ENCODE measurements around the gene GPR35. TPM values are rescaled to one million over a fixed set of nuclear protein-coding genes. Genes with fewer than 3 reads are reported as not detected.

GPR35 gene
- total RNA-seq, 4 donors from 2014 or later, result 1.8 to 4.0 (median 2.2) TPM

- 92% methylated on average over 6 of the region's 10 CpGs for WGBS
- Histone ChIP-seq H3K36me3 (peaks cover 0 to 4% (median 0%) of the 10 kb centered on the region in 4 donors), H3K27ac (replicated peaks in 1 of 4) (no peak overlapping the region), H3K9me3 (no peaks in the 10 kb centered on the region), H3K27me3 (peaks cover 0 to 11% (median 0%) of the 10 kb centered on the region in 4 donors), H3K4me1 (peaks cover 0 to 9% (median 2%) of the 10 kb centered on the region in 4 donors), H3K4me3 (no peak overlapping the region)
- no peak for DNase-seq (ENCODE audit: extremely low spot score)
- intact Hi-C loops (cut with DNase I), result no loop called here
- no peak for TF ChIP-seq POLR2AphosphoS5 (IDR thresholded peaks at IDR 0.05)
- TF ChIP-seq CTCF (IDR thresholded peaks at IDR 0.05), result no peak
- TF ChIP-seq EP300 (IDR thresholded peaks at IDR 0.05), result no peak
- no peak for TF ChIP-seq POLR2A (IDR thresholded peaks at IDR 0.05; ENCODE audit: low read depth)
These were observed 1.7 kb upstream of the GPR35 start for GRCh38 chr2:240623531-240624010.

- H3K27me3 ChIP-seq, result peaks cover 0 to 11% (median 0%) of the 10 kb centered on the region in 4 donors
- no peaks in the 10 kb centered on the region for H3K36me3 ChIP-seq
- H3K4me3 ChIP-seq, result no peak overlapping the region
- H3K9me3 ChIP-seq, result no peaks in the 10 kb centered on the region
- no peak overlapping the region for H3K27ac ChIP-seq (replicated peaks in 1 of 4)
- no peak for TF ChIP-seq EP300 (IDR thresholded peaks at IDR 0.05)
- TF ChIP-seq POLR2A (IDR thresholded peaks at IDR 0.05; ENCODE audit: low read depth), result no peak
- no peak for TF ChIP-seq POLR2AphosphoS5 (IDR thresholded peaks at IDR 0.05)
- no peak for TF ChIP-seq CTCF (IDR thresholded peaks at IDR 0.05)
- DNase-seq (ENCODE audit: extremely low spot score), result no peak
- WGBS, result 61% methylated on average over 17 of the region's 24 CpGs
- intact Hi-C loops (cut with DNase I), result no loop called here
- H3K4me1 ChIP-seq, result peaks cover 0 to 9% (median 2%) of the 10 kb centered on the region in 4 donors
These were observed 1.0 kb upstream of the GPR35 start for GRCh38 chr2:240624011-240624949.

- WGBS, result 56% methylated on average over 15 of the region's 21 CpGs
- intact Hi-C loops (cut with DNase I), result no loop called here
- H3K4me1 ChIP-seq, result peaks cover 0 to 9% (median 2%) of the 10 kb centered on the region in 4 donors
- no peak for DNase-seq (ENCODE audit: extremely low spot score)
- H3K4me3 ChIP-seq, result no peak overlapping the region
- TF ChIP-seq POLR2A (IDR thresholded peaks at IDR 0.05; ENCODE audit: low read depth) (no peak), EP300 (IDR thresholded peaks at IDR 0.05) (no peak), POLR2AphosphoS5 (IDR thresholded peaks at IDR 0.05) (no peak), CTCF (IDR thresholded peaks at IDR 0.05) (no peak)
- H3K9me3 ChIP-seq, result no peaks in the 10 kb centered on the region
- no peak overlapping the region for H3K27ac ChIP-seq (replicated peaks in 1 of 4)
- H3K27me3 ChIP-seq, result peaks cover 0 to 11% (median 0%) of the 10 kb centered on the region in 4 donors
- peaks cover 0 to 14% (median 3%) of the 10 kb centered on the region in 4 donors for H3K36me3 ChIP-seq
These were observed 1.4 kb downstream of the GPR35 start for GRCh38 chr2:240626531-240627300.

GRCh38 chr2:240627736-240628506 is 2.6 kb downstream of the GPR35 start:
- no peak overlapping the region for H3K27ac ChIP-seq (replicated peaks in 1 of 4)
- H3K36me3 ChIP-seq, result peaks cover 0 to 14% (median 3%) of the 10 kb centered on the region in 4 donors
- H3K4me3 ChIP-seq, result no peak overlapping the region
- H3K4me1 ChIP-seq, result peaks cover 0 to 9% (median 2%) of the 10 kb centered on the region in 4 donors
- DNase-seq (ENCODE audit: extremely low spot score), result no peak
- TF ChIP-seq POLR2AphosphoS5 (IDR thresholded peaks at IDR 0.05) (no peak), CTCF (IDR thresholded peaks at IDR 0.05) (no peak), POLR2A (IDR thresholded peaks at IDR 0.05; ENCODE audit: low read depth) (no peak), EP300 (IDR thresholded peaks at IDR 0.05) (no peak)
- 88% methylated on average over 9 of the region's 17 CpGs for WGBS
- peaks cover 0 to 8% (median 0%) of the 10 kb centered on the region in 4 donors for H3K27me3 ChIP-seq
- no peaks in the 10 kb centered on the region for H3K9me3 ChIP-seq
- intact Hi-C loops (cut with DNase I), result no loop called here
